IMR-90 (cell line): Measurements from ENCODE around the gene TM9SF4. TPM values are rescaled to one million over a fixed set of nuclear protein-coding genes. Genes with fewer than 3 reads are reported as not detected.

ENCODE experiments used
- ATAC-seq: fragments of 200-7000 bp; cut with Tn5 transposase; 2 replicates; pipeline ENCODE4 v1.9.1; 2020; ENCODE audit warnings: low read depth, mild to moderate bottlenecking, moderate library complexity
- BruUV-seq: library from RNA; stranded (reverse); fragments of 400-500 nt; replicated peaks from 2 replicates; lab custom pipeline; 2021; lab: Mats Ljungman, UMichigan
- CTCF ChIA-PET: fragments of 300-600 bp; formaldehyde crosslinking; extraction: SDS; loops from one replicate; lab custom pipeline; 2021; ENCODE audit warnings: antibody characterized with exemption; lab: Yijun Ruan, JAX
- POLR2A ChIA-PET: fragments of 300-600 bp; sonication (Branson Sonifier 250); formaldehyde crosslinking; loops from one replicate; lab custom pipeline; 2022; ENCODE audit warnings: antibody characterized with exemption; ENCODE audit not compliant: unreplicated experiment; lab: Charles Lee
- DNase-seq: peaks from one replicate; pipeline ENCODE4 v3.0.0; 2013
- H2AFZ ChIP-seq: replicated peaks from 2 replicates; pipeline ENCODE3; 2013; ENCODE audit warnings: low read length, mild to moderate bottlenecking; ENCODE audit not compliant: poor library complexity
- H2AK5ac ChIP-seq: 2 replicates; pipeline ENCODE4 v1.6.1; 2013; ENCODE audit warnings: low read depth, low read length, inconsistent platforms
- H2AK9ac ChIP-seq: replicated peaks from 2 replicates; pipeline ENCODE3; 2013; ENCODE audit warnings: mild to moderate bottlenecking, low read depth, low read length, moderate library complexity; ENCODE audit not compliant: poor library complexity
- H2BK120ac ChIP-seq: 2 replicates; pipeline ENCODE4 v1.6.1; 2013; ENCODE audit warnings: low read depth, low read length, inconsistent platforms
- H2BK15ac ChIP-seq: 3 replicates; pipeline ENCODE4 v1.6.1; 2013; ENCODE audit warnings: low read depth, low read length, inconsistent platforms
- H2BK20ac ChIP-seq: 2 replicates; pipeline ENCODE4 v1.6.1; 2013; ENCODE audit warnings: low read depth, mild to moderate bottlenecking, inconsistent platforms, low read length, moderate library complexity
- H2BK5ac ChIP-seq: 2 replicates; pipeline ENCODE4 v1.6.1; 2013; ENCODE audit warnings: mild to moderate bottlenecking, low read depth, low read length, inconsistent platforms; ENCODE audit not compliant: poor library complexity, severe bottlenecking
- H3K14ac ChIP-seq: replicated peaks from 2 replicates; pipeline ENCODE4 v1.6.1; 2013; ENCODE audit warnings: low read depth, low read length, inconsistent platforms
- H3K18ac ChIP-seq: 2 replicates; pipeline ENCODE4 v1.6.1; 2013; ENCODE audit warnings: low read depth, low read length, control low read depth
- H3K23ac ChIP-seq: 2 replicates; pipeline ENCODE4 v1.6.1; 2013; ENCODE audit warnings: low read depth, low read length, inconsistent platforms
- H3K27ac ChIP-seq: 2 replicates; pipeline ENCODE4 v1.5.1; 2013; ENCODE audit warnings: mild to moderate bottlenecking, control low read depth, low read length; ENCODE audit not compliant: insufficient read depth
- H3K27me3 ChIP-seq: 2 replicates; pipeline ENCODE4 v1.6.1; 2013; ENCODE audit warnings: low read length; ENCODE audit not compliant: control insufficient read depth, insufficient read depth
- H3K36me3 ChIP-seq: 2 replicates; pipeline ENCODE4 v1.6.1; 2013; ENCODE audit warnings: low read length, mixed read lengths; ENCODE audit not compliant: control insufficient read depth, insufficient read depth
- H3K4ac ChIP-seq: 2 replicates; pipeline ENCODE4 v1.6.1; 2013; ENCODE audit warnings: low read depth, low read length, inconsistent platforms
- H3K4me1 ChIP-seq: 2 replicates; pipeline ENCODE4 v1.6.1; 2013; ENCODE audit warnings: low read length, mixed read lengths; ENCODE audit not compliant: control insufficient read depth, insufficient read depth
- H3K4me2 ChIP-seq: 2 replicates; pipeline ENCODE4 v1.6.1; 2013; ENCODE audit warnings: low read depth, mild to moderate bottlenecking, control low read depth, low read length, moderate library complexity
- H3K4me3 ChIP-seq: 2 replicates; pipeline ENCODE4 v1.5.1; 2013; ENCODE audit warnings: low read depth, mild to moderate bottlenecking, control low read depth, low read length, moderate library complexity; ENCODE audit not compliant: insufficient read depth
- H3K56ac ChIP-seq: 2 replicates; pipeline ENCODE4 v1.6.1; 2013; ENCODE audit warnings: low read length, inconsistent platforms; ENCODE audit not compliant: insufficient read depth; ENCODE audit errors: extremely low read depth
- H3K79me1 ChIP-seq, 2 experiments: 2 replicates each; pipeline ENCODE4 v1.6.1; 2013; ENCODE audit warnings: low read length in 2 of 2, inconsistent platforms in 1 of 2, low read depth in 1 of 2
- H3K9ac ChIP-seq: 2 replicates; pipeline ENCODE4 v1.6.1; 2013; ENCODE audit warnings: low read depth, low read length, control low read depth
- H3K9me1 ChIP-seq: 2 replicates; pipeline ENCODE4 v1.6.1; 2013; ENCODE audit warnings: low read length, inconsistent platforms; ENCODE audit not compliant: insufficient read depth
- H3K9me3 ChIP-seq: 2 replicates; pipeline ENCODE4 v1.6.1; 2013; ENCODE audit warnings: low read length; ENCODE audit not compliant: control insufficient read depth, insufficient read depth
- H4K20me1 ChIP-seq: 2 replicates; pipeline ENCODE4 v1.6.1; 2013; ENCODE audit warnings: low read length, inconsistent platforms; ENCODE audit not compliant: insufficient read depth
- H4K5ac ChIP-seq: 2 replicates; pipeline ENCODE4 v1.6.1; 2013; ENCODE audit warnings: mild to moderate bottlenecking, low read depth, low read length, control low read depth
- H4K8ac ChIP-seq, 2 experiments: 2 replicates each; pipeline ENCODE4 v1.6.1; 2013; ENCODE audit warnings: low read depth in 2 of 2, low read length in 2 of 2, control low read depth in 1 of 2, inconsistent platforms in 1 of 2
- H4K91ac ChIP-seq: 2 replicates; pipeline ENCODE4 v1.6.1; 2013; ENCODE audit warnings: low read depth, low read length, inconsistent platforms; ENCODE audit not compliant: insufficient read depth
- BHLHE40 ChIP-seq: fragments of 150-350 bp; IDR thresholded peaks from 2 replicates; pipeline ENCODE4 v1.6.1; 2016; ENCODE audit warnings: mild to moderate bottlenecking, low read depth, low read length
- CEBPB ChIP-seq: IDR thresholded peaks from 2 replicates; pipeline ENCODE4 v1.6.1; 2012; ENCODE audit warnings: low read depth, low read length, improper control_type of control experiment
- CHD1 ChIP-seq: IDR thresholded peaks from 2 replicates; pipeline ENCODE4 v1.6.1; 2012; ENCODE audit warnings: low read depth, low read length, improper control_type of control experiment
- CTCF ChIP-seq: conservative IDR thresholded peaks from 2 replicates; pipeline ENCODE4 v1.5.1; 2012; ENCODE audit warnings: mild to moderate bottlenecking, low read depth, low read length, improper control_type of control experiment
- ELK1 ChIP-seq: fragments of 150-350 bp; IDR thresholded peaks from 2 replicates; pipeline ENCODE4 v1.6.1; 2016; ENCODE audit warnings: low read depth, mild to moderate bottlenecking, low read length, moderate library complexity, borderline replicate concordance
- FOS ChIP-seq: fragments of 150-350 bp; IDR thresholded peaks from 2 replicates; pipeline ENCODE4 v1.6.1; 2016; ENCODE audit warnings: low read depth, low read length
- MAFK ChIP-seq: IDR thresholded peaks from 2 replicates; pipeline ENCODE4 v1.6.1; 2012; ENCODE audit warnings: low read depth, low read length, improper control_type of control experiment
- MAZ ChIP-seq: IDR thresholded peaks from 2 replicates; pipeline ENCODE4 v1.6.1; 2012; ENCODE audit warnings: low read depth, mild to moderate bottlenecking, low read length, improper control_type of control experiment, moderate library complexity, borderline replicate concordance
- MXI1 ChIP-seq: IDR thresholded peaks from 2 replicates; pipeline ENCODE4 v1.6.1; 2012; ENCODE audit warnings: low read depth, mild to moderate bottlenecking, low read length, moderate library complexity, borderline replicate concordance
- NFE2L2 ChIP-seq: fragments of 150-350 bp; IDR thresholded peaks from 2 replicates; pipeline ENCODE4 v1.6.1; 2016; ENCODE audit warnings: low read depth, mild to moderate bottlenecking, low read length
- POLR2A ChIP-seq: IDR thresholded peaks from 2 replicates; pipeline ENCODE4 v1.6.1; 2012; ENCODE audit warnings: mild to moderate bottlenecking, low read depth, low read length
- RAD21 ChIP-seq: IDR thresholded peaks from 2 replicates; pipeline ENCODE4 v1.6.1; 2012; ENCODE audit warnings: low read length, improper control_type of control experiment
- SMC3 ChIP-seq: fragments of 150-350 bp; IDR thresholded peaks from 2 replicates; pipeline ENCODE4 v1.6.1; 2016; ENCODE audit warnings: low read depth, mild to moderate bottlenecking, antibody characterized with exemption, low read length, moderate library complexity
- USF2 ChIP-seq: fragments of 150-350 bp; IDR thresholded peaks from 2 replicates; pipeline ENCODE4 v1.6.1; 2017; ENCODE audit warnings: mild to moderate bottlenecking, antibody characterized with exemption, low read length, low read depth
- WGBS, 2 experiments: methylation state at CpG; one replicate each; pipeline versions ENCODE4 v1.1.5 to v1.1.7; 2013; ENCODE audit warnings: missing lambda C conversion rate in 2 of 2; ENCODE audit not compliant: insufficient read length in 1 of 2; ENCODE audit errors: extremely low coverage in 2 of 2; 5-methylcytosine and 5-hydroxymethylcytosine counted together
- dilution Hi-C: fragments of 300-500 bp; cut with HindIII; formaldehyde crosslinking; loops from one replicate; pipeline ENCODE4 v1.14.3; 2018; ENCODE audit warnings: low sequenced_read_pairs; ENCODE audit not compliant: unreplicated experiment
- in situ Hi-C: fragments of 300-500 bp; cut with MboI; formaldehyde crosslinking; loops from 3 replicates; pipeline ENCODE4 v1.14.3; 2019; ENCODE audit warnings: low sequenced_read_pairs, inconsistent platforms, mixed read lengths
- intact Hi-C: fragments of 100-400 bp; cut with micrococcal nuclease; formaldehyde crosslinking; loops from 2 replicates; pipeline ENCODE4 v1.10.0; 2022
- polyA plus RNA-seq, 3 experiments: library from polyadenylated mRNA; depleted of rRNA; stranded (reverse); fragments of >200 nt; gene quantifications; 2 replicates each; pipeline ENCODE4 v1.2.3, GENCODE V29; 2012; ENCODE audit warnings: low replicate concordance in 1 of 3
- total RNA-seq: library from RNA; depleted of rRNA; stranded (reverse); fragments of >200 nt; gene quantifications from 2 replicates; pipeline ENCODE4 v1.2.3, GENCODE V29; 2012

TM9SF4 gene
- total and polyA plus RNA-seq, 2 of the 4 experiments (the other 2 are of a cell fraction) = 35.3 to 59.1 TPM

- Histone ChIP-seq H2AK5ac (no peak overlapping the region), H3K36me3 (peaks cover 59% of the 10 kb centered on the region), H3K27me3 (no peaks in the 10 kb centered on the region), H2AK9ac (no peak overlapping the region), H3K14ac (no peak overlapping the region), H3K4me2 (no peak overlapping the region), H3K9me3 (no peaks in the 10 kb centered on the region), H3K56ac (no peak overlapping the region), H3K4me3 (no peak overlapping the region), H2BK20ac (no peak overlapping the region), H4K20me1 (peaks cover 15% of the 10 kb centered on the region), H3K4me1 (peaks cover 7% of the 10 kb centered on the region; the same call in 1 of the 2 replicates), H3K23ac (no peak overlapping the region), H3K27ac (no peak overlapping the region), H3K9me1 (peaks cover 27% of the 10 kb centered on the region; the same call in 1 of the 2 replicates), H3K18ac (no peak overlapping the region), H3K4ac (no peak overlapping the region), H4K5ac (no peak overlapping the region), H2BK120ac (no peak overlapping the region), H2AFZ (no peak overlapping the region), H4K8ac (no peak overlapping the region), H2BK5ac (no peak overlapping the region), H3K79me1 (peaks cover 0 to 33% of the 10 kb centered on the region in 2 experiments; a peak in 2 of 4 replicates), H3K9ac (no peak overlapping the region), H4K91ac (no peak overlapping the region), H2BK15ac (no peak overlapping the region)
- ChIA-PET CTCF (no interaction called here), POLR2A (no interaction called here)
- TF ChIP-seq MAZ (no peak), FOS (no peak), RAD21 (no peak), USF2 (no peak), POLR2A (no peak), CHD1 (no peak), CTCF (no peak), SMC3 (no peak), BHLHE40 (no peak), MAFK (no peak), NFE2L2 (no peak), CEBPB (no peak), MXI1 (no peak), ELK1 (no peak)
- no TSS peak for BruUV-seq
- in situ Hi-C loops (no loop called here), intact Hi-C loops (no loop called here), dilution Hi-C loops (no loop called here)
- WGBS, 2 experiments = no CpG with 5 or more reads among the region's 5 CpGs
- DNase-seq (no peak), ATAC-seq (no peak)
Measured at GRCh38 chr20:32153771-32154170, 44.3 kb downstream of the TM9SF4 start.
